ENCODE data around the gene MRGPRD. TPM values are rescaled to one million over a fixed set of nuclear protein-coding genes. Genes with fewer than 3 reads are reported as not detected.

MRGPRD gene, protein sequence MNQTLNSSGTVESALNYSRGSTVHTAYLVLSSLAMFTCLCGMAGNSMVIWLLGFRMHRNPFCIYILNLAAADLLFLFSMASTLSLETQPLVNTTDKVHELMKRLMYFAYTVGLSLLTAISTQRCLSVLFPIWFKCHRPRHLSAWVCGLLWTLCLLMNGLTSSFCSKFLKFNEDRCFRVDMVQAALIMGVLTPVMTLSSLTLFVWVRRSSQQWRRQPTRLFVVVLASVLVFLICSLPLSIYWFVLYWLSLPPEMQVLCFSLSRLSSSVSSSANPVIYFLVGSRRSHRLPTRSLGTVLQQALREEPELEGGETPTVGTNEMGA
- not detected in 2 replicates for total RNA-seq

DNA sequence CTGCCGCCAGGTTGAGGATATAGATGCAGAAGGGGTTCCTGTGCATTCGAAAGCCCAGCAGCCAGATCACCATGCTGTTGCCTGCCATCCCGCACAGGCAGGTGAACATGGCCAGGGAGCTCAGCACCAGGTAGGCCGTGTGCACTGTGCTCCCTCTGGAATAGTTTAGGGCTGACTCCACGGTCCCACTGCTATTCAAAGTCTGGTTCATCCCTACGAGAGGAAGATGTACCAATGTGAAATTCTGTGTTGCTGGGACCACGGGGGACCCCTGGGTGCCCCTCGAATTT lies at the start of gene MRGPRD:
Gene MRGPRD (minus strand): TSS at position 211 of the 290 bp plus-strand sequence. CDS start 0 bp downstream, at position 211.

DNA sequence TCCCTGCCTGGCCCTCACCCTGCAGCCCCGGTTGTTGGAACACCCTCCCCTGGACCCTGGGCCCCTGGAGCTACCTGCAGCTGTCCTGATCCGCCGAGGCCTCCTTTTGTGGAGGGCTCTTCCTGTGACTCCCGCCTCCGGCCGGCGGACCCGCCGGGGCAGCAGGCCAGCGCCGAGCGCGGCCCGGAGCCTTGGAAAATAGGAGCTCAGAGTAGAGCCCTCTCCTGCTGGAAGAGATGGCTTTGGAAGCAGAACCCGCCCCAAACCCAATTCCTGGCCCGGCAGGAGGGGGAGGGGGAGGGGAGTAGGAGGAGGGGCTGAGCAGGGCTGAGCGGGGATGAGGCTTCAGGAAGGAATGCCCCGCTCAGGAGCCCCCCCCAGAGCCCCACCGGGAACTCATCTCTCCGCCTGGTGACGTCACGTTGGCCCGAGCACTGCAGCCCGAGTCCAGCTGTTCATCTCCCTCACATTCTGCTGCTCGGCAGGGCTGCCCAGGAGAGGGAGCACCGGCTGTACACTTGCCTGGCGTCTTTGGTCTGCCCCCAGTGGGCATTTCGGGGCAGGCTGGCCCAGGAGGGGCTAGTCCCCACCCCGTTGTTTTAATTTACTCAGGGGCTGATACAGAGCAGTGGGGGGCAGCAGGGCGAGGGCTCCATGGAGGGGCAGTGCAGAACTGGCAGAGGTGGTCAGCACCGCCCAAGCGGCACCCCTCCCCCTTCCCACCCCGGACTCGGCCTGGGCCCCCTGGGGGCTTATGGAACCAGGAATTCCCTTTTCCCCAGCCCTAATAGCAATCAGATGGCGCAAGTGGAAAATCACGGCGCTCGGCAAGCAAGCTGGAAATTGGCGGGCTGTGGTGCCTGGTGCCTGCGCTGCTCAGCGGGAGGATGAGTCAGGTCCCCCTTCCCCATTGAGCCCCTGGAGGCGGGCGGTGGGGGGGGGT lies 32.5 kb upstream of the MRGPRD start, which contains the start of gene MRGPRF:
Gene MRGPRF (minus strand): TSS at position 238 of the 943 bp plus-strand sequence. CDS start 3,345 bp downstream, outside the sequence.

Other genes starting within 250 kb of the MRGPRD start
- gene TESMIN, start 229.5 kb downstream of the MRGPRD start, total RNA-seq: 1.5 and 2.3 TPM in 2 replicates
- gene CPT1A, start 139.1 kb downstream of the MRGPRD start, total RNA-seq: 94.2 and 214 TPM in 2 replicates
- 58.9 and 69.9 TPM in 2 replicates for gene MRPL21, start 77.2 kb downstream of the MRGPRD start, total RNA-seq
- 7.3 and 13.5 TPM in 2 replicates for gene IGHMBP2, start 77.1 kb downstream of the MRGPRD start, total RNA-seq
- under 0.01 and 0.06 TPM in 2 replicates for gene MRGPRF, start 32.3 kb upstream of the MRGPRD start, total RNA-seq
- gene TPCN2, start 67.9 kb upstream of the MRGPRD start, total RNA-seq: 6.2 and 13.8 TPM in 2 replicates
- gene SMIM38, start 174.9 kb upstream of the MRGPRD start, total RNA-seq: 0.38 TPM in 1 of 2 replicates, not detected in the other

Data from bladder microvascular endothelial cell (primary cell).